ENCODE data around the gene RGS6. TPM values are rescaled to one million over a fixed set of nuclear protein-coding genes. Genes with fewer than 3 reads are reported as not detected.

The RGS6 gene
- total RNA-seq, 1 experiment from 2014 or later: not detected

- H3K4me3 Mint-ChIP-seq (ENCODE audit: low read depth, unreplicated experiment): no peak overlapping the region
- CTCF ChIA-PET: no interaction called here
- DNase-seq: no peak
- peaks cover 11% of the 10 kb centered on the region for H3K4me1 Mint-ChIP-seq (ENCODE audit: low read depth, unreplicated experiment)
- peaks cover 5% of the 10 kb centered on the region for H3K27me3 Mint-ChIP-seq (ENCODE audit: unreplicated experiment)
- H3K36me3 Mint-ChIP-seq (ENCODE audit: insufficient read depth, unreplicated experiment): no peaks in the 10 kb centered on the region
- no peak overlapping the region for H3K27ac Mint-ChIP-seq (ENCODE audit: unreplicated experiment)
- TF ChIP-seq CTCF (IDR thresholded peaks at IDR 0.05; ENCODE audit: unreplicated experiment): no peak
- intact Hi-C loops (cut with micrococcal nuclease; ENCODE audit: unreplicated experiment): loop anchor here (10.0 kb wide), 1 partner anchor 136 kb away; no protein-coding TSS in a partner anchor
- peaks cover 3% of the 10 kb centered on the region for H3K9me3 Mint-ChIP-seq (ENCODE audit: low read depth, unreplicated experiment)
- no TSS peak for BruUV-seq (replicated peaks)
These were observed 596.6 kb downstream of the RGS6 start for GRCh38 chr14:72528863-72529175.

DNA sequence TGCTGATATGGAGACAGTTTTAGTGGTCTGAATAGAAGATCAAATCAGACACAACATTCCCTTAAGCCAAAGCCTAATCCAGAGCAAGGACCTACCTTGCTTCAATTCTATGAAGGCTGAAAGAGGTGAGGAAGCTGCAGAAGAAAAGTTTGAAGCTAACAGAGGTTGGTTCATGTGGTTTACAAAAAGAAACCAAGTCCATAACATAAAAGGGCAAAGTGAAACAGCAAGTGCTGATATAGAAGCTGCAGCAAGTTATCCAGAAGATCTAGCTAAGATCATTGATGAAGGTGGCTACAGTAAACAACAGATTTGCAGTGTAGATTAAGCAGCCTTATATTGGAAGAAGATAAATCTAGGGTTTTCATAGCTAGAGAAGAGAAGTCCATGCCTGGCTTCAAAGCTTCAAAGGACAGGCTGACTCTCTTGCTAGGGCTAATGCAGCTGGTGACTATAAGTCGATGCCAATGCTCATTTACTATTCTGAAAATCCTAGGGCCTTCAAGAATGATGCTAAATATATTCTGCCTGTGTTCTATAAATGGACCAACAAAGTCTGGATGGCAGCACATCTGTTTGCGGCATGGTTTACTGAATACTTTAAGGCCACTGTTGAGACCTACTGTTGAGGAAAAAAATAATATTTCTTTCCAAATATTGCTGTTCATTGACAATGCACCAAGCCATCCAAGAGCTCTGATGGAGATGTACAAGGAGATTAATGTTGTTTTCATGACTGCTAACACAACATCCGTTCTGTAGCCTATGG, 600.6 kb downstream of the RGS6 start:
- no peaks in the 10 kb centered on the region for H3K36me3 Mint-ChIP-seq (ENCODE audit: insufficient read depth, unreplicated experiment)
- no peak overlapping the region for H3K27ac Mint-ChIP-seq (ENCODE audit: unreplicated experiment)
- H3K27me3 Mint-ChIP-seq (ENCODE audit: unreplicated experiment): peaks cover 45% of the 10 kb centered on the region
- no peak for DNase-seq
- H3K9me3 Mint-ChIP-seq (ENCODE audit: low read depth, unreplicated experiment): peaks cover 6% of the 10 kb centered on the region
- peaks cover 10% of the 10 kb centered on the region for H3K4me1 Mint-ChIP-seq (ENCODE audit: low read depth, unreplicated experiment)
- BruUV-seq (replicated peaks): no TSS peak
- CTCF ChIA-PET: no interaction called here
- TF ChIP-seq CTCF (IDR thresholded peaks at IDR 0.05; ENCODE audit: unreplicated experiment): no peak
- H3K4me3 Mint-ChIP-seq (ENCODE audit: low read depth, unreplicated experiment): no peak overlapping the region
- intact Hi-C loops (cut with micrococcal nuclease; ENCODE audit: unreplicated experiment): no loop called here

DNA sequence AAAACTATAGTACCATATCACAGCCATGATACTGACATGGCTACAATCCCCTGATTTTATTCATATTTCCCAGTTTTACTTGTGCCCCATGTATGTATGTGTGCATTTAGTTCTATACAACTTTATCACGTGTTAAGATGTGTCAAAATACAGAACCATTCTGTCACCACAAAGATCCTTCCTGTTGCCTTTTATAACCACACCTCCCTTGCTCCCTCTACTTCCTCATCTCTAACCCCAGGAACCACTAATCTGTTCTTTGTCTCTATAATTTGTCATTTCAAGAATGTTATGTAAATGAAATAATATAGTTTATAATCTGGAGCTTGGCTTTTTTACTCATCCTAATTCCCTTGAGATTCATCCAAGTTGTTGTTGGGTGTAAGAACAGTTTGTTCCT, 603.3 kb downstream of the RGS6 start:
- Mint-ChIP-seq H3K36me3 (ENCODE audit: insufficient read depth, unreplicated experiment) (no peaks in the 10 kb centered on the region), H3K4me3 (ENCODE audit: low read depth, unreplicated experiment) (no peak overlapping the region), H3K27ac (ENCODE audit: unreplicated experiment) (no peak overlapping the region), H3K27me3 (ENCODE audit: unreplicated experiment) (peaks cover 66% of the 10 kb centered on the region), H3K9me3 (ENCODE audit: low read depth, unreplicated experiment) (peaks cover 6% of the 10 kb centered on the region), H3K4me1 (ENCODE audit: low read depth, unreplicated experiment) (no peaks in the 10 kb centered on the region)
- CTCF ChIA-PET: no interaction called here
- intact Hi-C loops (cut with micrococcal nuclease; ENCODE audit: unreplicated experiment): no loop called here
- BruUV-seq (replicated peaks): no TSS peak
- no peak for DNase-seq
- TF ChIP-seq CTCF (IDR thresholded peaks at IDR 0.05; ENCODE audit: unreplicated experiment): no peak

GRCh38 chr14:72538387-72538786, 606.2 kb downstream of the RGS6 start:
- Mint-ChIP-seq H3K9me3 (ENCODE audit: low read depth, unreplicated experiment) (peaks cover 6% of the 10 kb centered on the region), H3K27me3 (ENCODE audit: unreplicated experiment) (peaks cover 69% of the 10 kb centered on the region), H3K27ac (ENCODE audit: unreplicated experiment) (no peak overlapping the region), H3K36me3 (ENCODE audit: insufficient read depth, unreplicated experiment) (no peaks in the 10 kb centered on the region), H3K4me3 (ENCODE audit: low read depth, unreplicated experiment) (no peak overlapping the region), H3K4me1 (ENCODE audit: low read depth, unreplicated experiment) (no peaks in the 10 kb centered on the region)
- intact Hi-C loops (cut with micrococcal nuclease; ENCODE audit: unreplicated experiment): no loop called here
- CTCF ChIA-PET: no interaction called here
- no peak for DNase-seq
- BruUV-seq (replicated peaks): no TSS peak
- no peak for TF ChIP-seq CTCF (IDR thresholded peaks at IDR 0.05; ENCODE audit: unreplicated experiment)
